HTERT RPE-1 (cell line): Measurements from ENCODE around the gene LRP1B.
"Not testable (repeated sequence)": the region's sequence is repeated elsewhere in the genome, so short reads cannot be mapped to it uniquely, and the experiment has no call there.

ENCODE experiments used
- in situ Hi-C: fragments of 300-500 bp; cut with MboI; formaldehyde crosslinking; loops from 4 replicates; pipeline ENCODE4 v1.14.3; 2020; ENCODE audit warnings: low sequenced_read_pairs

Gene LRP1B

DNA sequence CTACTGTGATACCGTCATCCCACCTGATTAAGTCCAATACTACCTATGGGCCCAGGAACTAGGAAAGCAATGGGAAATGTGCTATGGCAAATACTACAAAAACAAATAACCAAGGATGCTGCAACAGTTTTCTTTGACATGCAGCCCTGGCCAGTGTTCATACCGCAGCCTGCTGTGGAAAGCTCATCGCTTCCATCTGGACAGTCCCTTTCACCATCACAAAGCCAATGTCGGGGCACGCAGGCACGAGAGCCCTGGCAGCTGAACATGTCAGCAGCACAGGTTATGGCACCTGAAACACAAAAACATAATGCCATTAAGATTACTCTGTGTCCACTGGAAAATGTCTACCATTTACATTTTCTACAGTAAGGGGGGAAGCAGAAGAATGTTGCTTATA is 1621.1 kb downstream of the LRP1B start:
- in situ Hi-C loops = no loop called here

DNA sequence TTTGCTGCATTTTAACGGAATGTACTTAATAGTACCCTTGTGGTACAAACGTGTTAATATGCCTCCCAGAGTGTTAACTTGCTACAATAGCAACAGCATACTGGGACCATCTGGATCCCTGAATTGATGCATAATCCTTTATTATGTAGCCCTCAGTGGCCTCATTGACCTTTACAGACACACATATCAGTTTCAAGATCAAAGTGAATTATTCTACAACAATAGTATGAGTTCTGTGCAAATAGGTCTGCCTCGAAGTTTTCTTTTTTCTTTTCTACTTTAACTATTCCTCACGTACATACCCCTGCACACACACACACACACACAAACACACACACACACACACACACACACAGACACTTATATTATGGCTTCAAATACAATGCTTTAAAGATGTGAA is 1622.1 kb downstream of the LRP1B start:
- in situ Hi-C loops = no loop called here

DNA sequence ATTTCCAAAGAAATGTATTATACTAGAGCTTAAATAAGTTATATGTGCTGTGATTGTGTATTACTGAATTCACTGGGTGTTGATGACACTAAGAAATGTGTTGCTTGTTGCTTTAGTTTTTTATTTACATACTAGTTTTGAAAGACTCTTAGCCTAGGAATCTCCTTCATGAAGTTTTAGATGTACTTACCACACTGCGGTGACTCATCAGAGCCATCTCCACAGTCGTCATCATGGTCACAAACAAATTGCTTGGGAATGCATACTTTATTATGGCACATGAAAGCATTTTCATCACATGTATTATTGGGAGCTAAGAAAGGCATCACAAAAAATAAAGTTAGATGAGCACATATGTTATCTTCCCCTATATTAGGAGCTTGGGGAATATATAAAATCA is 1624.2 kb downstream of the LRP1B start:
- in situ Hi-C loops = no loop called here

DNA sequence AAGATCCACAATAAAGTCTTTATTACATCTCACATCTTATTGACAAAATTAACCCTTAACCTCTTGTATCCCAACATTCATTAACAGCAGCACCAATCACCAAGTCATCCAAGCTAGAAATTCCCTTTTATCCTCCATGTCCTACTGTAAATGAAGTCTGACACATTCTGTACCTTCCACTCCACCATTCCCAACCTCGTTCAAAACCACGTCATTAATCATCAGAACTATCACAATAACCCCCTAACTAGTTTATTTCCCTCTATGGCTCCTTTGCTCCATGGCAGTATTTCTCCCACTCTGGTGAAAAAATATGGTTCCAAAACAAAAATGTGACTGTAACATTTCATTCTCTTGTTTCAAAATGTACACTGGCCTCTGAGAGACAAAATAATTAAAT is 1626.2 kb downstream of the LRP1B start:
- in situ Hi-C loops = no loop called here

DNA sequence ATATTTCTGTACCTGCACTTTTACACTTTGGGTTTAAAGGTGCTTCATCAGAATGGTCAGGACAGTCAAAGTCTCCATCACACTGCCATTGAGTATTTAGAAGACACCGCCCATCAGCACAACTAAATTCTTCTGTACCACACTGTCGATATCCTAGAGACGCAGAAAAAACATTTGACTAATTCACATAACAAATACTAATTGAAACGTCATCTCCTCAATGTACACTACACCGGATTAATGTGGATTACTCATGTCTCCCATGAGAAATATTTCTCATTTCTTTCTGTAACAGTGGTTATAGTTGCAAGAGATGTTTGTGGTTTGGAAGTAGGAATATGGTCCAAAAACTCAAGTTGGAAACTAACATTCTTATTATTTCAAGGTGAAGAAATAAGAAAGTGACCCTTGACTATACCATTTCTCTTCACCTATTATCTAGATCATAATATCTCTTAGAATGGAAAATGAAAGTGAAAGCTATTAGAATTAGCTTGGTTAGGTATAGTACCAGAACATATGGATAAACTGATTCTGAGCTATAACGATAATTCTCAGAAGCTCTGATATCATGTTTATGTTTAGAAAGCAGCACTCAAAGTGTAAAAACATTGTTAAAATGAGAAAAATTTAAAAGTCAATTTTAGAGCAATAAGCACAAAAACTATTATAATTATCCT is 1627.7 kb downstream of the LRP1B start:
- in situ Hi-C loops = no loop called here

DNA sequence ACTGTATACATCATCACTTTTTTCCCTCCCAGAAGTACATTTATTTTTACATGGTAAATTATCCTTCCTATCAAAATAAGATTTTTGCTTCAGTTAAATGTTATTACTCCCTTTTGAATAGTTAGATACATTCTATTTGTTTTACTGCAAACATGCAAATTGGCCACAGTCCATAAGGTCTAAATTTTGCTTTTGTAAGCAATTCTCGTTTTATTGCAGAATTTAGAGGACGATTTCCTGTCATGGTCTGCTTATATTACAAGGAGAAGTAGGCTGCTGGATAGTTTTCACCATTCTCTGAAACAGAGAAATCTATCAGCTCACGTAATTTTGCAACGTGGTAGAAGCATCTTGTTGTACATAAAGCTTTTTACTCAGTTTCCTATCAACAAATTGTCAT is 1632.5 kb downstream of the LRP1B start:
- in situ Hi-C loops = no loop called here

DNA sequence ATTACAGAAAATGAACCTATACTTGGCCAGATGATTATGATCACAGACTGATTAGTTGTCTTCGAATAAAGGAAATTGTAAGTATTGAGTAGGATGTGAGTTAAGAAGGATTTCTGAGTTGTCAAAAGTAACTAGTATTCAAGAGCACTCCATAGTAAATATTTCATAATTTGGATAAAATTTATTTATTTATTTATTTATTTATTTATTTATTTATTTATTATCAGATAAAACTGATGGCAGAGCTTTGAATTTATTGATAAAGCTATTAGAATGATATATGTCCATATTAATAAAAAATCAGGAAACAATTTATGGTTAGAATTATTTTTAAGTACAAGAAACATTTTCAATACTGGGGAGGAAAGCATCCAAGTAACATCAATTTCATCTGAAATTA is 1634.1 kb downstream of the LRP1B start:
- in situ Hi-C loops = no loop called here

DNA sequence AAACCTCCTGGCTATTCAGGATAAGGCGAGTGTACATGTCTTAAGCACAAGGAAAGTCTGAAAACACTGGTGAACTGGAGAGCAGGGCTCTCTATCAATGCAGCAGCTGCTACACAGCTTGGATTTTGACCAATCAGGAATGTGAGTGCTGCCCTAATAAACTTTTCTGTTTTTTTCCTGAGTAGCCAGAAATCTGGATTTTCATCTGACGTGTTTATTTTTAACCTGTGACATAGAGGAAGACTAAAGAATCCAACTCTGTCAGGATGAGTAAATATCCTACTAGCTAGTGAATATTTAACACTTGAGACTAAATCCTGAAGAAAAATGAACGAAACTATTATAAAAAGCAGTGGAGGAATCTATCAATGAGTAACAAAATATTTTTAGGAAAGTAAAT is 1638.9 kb downstream of the LRP1B start:
- in situ Hi-C loops = no loop called here

DNA sequence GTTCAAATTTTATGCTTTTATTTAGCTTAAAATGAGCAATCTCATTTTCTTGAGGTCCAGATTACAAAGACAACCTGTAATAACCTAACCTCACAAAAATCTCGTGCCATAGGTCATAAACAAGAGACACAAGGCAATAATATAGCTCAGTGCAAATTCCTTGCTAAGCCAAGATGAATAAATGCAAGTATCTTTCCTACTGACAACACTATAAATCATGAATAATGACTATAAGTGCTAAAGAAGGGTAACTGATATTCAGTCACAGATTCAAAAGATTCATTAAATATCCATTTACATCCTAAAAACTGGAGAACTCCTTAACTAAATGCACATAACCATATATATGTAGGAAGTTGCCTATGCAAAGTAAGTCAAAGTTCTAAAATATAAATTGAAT is 1641.6 kb downstream of the LRP1B start:
- in situ Hi-C loops = no loop called here

DNA sequence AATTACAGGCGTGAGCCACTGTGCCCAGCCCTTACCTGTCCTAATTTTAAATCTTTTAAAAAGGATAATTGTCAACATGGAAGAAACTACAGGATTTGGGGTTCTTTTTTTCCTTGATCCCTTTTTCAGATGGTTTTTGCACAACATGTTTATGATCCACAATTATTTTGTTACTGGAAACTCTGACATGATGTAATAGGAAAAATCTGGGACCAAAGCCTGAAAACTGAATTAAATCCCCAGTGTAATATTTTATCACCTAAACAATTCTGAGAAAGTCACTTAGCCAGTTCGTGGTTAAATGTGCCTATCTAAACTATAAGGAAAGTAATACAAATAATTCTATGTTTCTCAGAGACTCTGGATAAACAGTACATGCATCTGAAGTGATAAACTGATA is 1649.7 kb downstream of the LRP1B start:
- in situ Hi-C loops = no loop called here

DNA sequence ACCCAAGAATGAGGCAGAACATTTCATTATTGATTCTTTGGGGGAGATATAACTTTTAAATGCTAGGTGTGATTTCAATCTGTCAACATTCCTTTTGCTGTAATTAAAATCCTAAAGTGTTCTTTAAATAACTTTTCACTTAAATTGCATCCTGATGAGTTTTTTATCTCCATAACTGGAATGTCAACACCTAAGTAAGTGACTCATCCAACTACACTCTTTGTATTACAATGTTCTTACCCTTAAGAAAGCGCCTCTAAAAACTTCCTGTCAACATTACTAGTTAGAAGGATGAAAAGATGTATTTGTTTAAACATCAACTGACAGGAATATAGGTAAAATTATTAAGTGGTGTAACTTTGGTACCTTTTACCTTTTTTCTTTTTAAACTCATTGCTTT is 1657.0 kb downstream of the LRP1B start:
- in situ Hi-C loops = no loop called here

DNA sequence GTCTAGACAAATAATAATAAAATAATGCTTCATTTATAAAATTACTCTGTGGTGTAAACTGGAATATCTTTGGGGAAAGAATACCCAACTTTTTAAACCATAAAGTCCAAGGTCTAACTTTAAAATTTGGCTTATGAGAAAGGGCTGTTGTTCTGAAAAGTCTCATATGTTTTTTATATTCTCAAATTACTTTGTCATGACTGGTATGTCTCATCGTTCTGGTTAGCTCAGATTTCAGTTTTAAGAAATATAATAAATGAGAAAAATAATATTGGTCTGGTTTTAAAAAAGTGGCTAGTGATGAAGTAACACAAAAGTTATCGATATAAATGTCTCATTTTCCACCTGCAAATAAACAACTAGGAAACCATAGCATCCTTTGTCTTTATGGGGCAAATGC is 1658.1 kb downstream of the LRP1B start:
- in situ Hi-C loops = no loop called here

DNA sequence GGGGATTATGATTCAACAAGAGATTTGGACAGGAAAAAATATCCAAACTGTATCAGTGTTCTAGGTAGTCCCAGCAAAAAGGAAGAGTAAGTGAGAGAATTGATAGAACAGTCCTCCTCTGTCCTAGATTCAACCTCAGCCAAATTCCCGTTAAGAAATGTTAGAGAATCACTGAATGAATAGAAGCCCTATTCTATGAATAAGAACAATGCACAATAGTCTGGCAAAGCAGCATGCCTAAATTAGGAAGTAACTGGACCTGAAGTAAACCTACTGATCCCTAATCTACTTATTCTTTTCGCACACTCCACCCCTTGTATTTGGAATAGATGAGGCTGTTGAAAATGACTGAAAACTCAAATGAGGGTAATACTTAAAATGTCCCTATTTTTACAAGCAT is 1665.5 kb downstream of the LRP1B start:
- in situ Hi-C loops = no loop called here

DNA sequence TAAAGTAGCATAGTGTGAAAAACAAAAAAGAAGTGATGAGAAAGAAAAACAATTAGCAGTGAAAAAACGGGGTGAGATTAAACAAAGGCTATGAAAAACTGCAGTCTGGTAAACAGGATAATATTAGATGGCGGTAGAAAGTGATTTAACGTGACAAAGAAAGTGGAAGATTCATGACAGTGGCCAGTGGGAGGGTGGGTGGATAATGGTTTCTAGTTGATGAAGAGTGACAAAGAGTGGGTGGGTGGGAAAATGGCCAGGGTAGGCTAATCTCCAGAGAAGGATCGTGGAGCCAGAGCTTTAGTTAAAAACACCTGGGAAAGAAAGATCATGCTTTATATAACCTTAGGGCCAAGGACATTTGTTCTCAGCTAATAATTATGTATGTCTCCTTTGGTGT is 1667.8 kb downstream of the LRP1B start:
- in situ Hi-C loops = no loop called here

DNA sequence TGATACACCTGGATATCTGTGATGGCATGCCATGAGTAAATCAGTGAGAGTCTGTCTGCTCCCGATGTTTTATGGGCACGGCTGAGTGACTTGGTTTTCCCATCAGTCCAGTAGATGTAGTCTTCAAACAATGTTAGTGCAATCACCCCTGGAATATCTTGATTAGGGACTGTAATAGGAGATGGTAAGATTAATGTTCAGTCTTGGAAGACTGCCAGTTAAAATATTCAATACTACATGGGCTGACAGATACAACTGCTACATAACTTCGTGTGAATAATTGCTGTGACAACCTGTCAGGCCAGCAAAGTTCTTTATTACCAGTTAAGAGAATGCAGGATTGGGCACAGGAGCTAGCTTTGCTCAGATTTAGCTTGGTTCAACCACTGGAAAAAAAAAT is 1673.3 kb downstream of the LRP1B start:
- in situ Hi-C loops = no loop called here

DNA sequence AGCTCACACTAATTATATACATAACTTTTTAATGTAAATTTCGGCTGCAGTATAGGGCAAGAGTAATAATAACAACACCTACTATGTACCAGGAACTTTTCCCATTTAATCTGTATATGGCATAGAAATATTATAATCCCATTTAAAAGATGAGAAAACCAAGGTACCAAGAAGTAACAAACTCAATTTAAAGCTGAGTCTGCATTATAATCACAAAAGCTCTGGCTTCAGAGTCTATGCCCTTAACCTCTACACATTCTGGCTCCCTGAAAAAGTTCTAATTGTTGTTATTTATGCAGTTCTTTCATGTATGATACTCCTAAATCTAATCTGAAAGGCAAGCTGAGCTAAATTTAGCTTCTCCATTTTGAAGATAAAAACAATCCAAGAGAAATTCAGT is 1675.5 kb downstream of the LRP1B start:
- in situ Hi-C loops = no loop called here

DNA sequence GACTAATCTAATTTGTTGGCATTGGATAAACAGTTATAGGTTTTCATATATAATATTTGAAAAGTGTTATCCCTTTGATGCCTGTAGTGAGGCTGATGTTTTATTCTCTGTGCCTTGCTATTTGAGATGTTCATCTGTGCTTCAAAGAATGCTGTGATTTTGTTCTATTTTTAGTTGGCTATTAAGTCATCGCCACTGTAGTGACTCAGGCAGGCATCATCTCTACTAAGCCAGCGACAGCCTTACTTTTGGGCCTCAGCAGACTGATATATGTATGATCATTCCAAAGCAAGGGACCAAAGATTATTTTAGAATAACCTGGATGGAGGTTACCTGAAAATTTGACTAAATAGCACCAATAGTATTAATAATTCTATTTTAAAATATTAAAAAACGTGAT is 1676.1 kb downstream of the LRP1B start:
- in situ Hi-C loops = no loop called here

DNA sequence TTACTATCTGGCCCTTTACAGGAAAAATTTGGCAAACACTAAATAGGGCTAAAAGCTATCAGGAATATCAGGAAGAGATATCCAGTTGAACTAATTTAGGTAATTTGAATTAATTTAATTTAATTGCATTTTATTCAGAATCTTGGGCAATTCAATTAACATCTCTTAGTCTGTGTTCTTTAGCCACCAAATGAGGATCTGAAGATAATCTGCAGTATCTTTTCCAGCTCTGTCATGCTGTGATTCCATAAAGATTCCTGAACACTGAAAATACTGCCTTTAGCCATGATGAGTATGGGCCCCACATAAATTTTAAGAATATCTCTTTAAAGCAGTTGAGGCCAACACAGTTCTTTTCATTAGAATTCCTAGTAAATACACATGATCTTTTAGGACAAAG is 1679.5 kb downstream of the LRP1B start:
- in situ Hi-C loops = no loop called here

DNA sequence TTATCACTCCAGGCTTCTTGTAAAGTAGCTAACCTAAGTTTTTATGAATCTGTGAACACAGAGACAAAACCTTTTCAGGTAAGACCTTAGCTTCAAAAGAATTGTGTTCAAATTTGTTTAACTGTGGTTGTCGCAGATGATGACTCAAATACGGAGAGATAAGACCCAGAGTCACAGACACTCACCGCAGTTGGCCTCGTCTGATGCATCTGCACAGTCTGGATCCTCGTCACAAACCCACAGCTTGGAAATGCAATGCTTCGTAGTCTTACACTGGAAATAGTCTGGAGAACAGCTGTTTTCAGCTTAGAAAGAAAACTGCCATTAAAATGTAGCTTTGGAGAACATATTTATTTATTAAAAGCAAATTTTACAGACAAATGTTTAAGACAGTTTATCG is 1688.5 kb downstream of the LRP1B start:
- in situ Hi-C loops = no loop called here

DNA sequence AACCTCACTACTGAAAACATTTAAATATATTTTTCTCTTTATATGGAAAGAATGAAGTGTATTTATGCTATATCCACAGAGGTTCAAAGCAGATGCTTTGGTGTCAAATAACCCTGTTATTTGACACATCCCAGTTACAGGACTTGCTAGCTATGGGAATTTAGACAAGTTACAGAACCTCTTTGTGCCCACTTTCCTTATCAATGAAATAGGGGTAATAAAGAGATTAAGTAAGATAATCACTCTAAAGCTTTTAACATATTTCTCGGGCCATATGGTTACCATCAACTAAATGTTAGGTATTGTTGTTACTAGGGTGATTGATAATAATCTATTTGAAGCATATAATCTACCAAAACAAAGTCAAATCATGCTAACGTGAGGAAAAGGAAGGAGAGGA is 1690.0 kb downstream of the LRP1B start:
- in situ Hi-C loops = no loop called here

DNA sequence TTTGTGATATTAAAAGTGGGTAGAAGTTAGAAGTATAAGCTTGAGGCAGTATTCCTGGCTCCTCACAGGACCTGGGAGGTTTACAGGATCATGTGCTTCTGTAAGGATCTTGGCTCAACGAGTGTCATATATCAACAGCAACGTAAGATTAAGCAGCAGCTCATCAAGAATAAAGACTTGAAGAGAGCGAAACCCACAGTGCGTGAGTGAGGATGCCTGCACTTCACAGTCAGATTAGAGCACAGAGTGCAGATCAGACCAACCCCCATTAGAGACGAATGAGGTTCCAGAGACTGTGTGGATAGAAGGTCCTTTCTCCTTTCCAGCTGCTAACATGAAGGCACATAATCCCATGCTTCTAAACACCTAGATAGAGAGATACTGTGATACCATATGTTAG is 1693.9 kb downstream of the LRP1B start:
- in situ Hi-C loops = no loop called here

DNA sequence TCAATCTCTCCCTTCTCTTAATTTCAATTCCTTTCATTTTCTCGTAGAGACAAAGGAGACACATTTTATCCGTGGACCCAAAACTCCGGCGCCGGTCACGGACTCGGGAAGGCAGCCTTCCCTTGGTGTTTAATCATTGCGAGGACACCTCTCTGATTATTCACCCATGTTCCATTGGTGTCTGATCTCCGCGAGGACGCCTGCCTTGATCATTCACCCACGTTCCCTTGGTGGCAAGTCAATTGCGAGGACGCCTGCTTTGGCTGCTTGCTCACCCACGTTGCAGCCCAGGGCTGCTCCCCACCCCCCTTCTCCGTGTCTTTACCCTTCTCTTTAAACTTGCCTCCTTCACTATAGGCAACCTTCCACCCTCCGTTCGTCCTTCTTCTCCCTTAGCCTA is 1703.8 kb downstream of the LRP1B start:
- in situ Hi-C loops = not testable (repeated sequence)

DNA sequence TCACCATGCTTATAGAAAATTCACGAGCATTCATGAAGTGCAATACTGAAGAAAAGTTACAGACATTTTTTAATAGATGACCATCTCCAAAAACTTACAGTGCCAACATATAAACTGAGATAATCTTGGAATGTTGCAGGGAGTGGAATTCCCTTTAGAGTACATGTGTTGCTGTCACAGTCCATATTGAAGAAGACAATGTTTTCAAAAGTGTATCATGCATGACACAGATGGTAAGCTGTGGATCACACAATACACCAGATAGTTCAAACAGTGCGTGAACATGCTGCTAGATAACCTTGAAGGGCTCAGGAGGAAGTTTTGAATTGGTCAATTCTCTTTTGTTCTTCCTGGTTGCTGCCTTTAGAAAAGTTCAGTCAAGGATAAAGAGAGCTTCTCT is 1706.3 kb downstream of the LRP1B start:
- in situ Hi-C loops = no loop called here

DNA sequence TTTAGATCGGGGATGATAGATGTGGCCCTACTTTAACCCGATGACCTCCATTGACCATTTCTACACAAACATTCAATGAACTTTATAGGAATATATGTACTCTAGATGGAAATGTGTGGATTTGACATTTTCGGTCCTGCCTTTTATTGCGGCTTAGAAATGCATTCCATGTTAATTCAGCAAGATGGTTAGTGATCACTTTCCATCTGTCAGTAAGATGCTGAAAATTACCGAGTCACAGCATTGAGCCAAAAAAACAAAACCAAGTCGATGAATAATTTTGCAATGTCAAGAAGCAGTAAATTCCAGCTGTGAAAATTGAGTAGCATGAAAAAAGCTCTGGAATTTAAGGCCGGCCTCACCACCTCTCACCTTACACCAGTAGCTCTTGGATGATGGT is 1708.1 kb downstream of the LRP1B start:
- in situ Hi-C loops = no loop called here
